SU-DHL-6 (cell line): Measurements from ENCODE around the gene PCBD1.

Experiments
- H2AFZ ChIP-seq: fragments of 200-600 bp; sonication (generic); 2 replicates; pipeline ENCODE4 v1.6.1; 2014; ENCODE audit warnings: low read depth, mild to moderate bottlenecking, moderate library complexity, mixed read lengths, antibody characterized with exemption, low read length; ENCODE audit not compliant: severe bottlenecking
- H3F3A ChIP-seq: fragments of 200-600 bp; shearing (Covaris generic); 2 replicates; pipeline ENCODE4 v1.6.0; 2016; ENCODE audit warnings: antibody characterized with exemption, mild to moderate bottlenecking; ENCODE audit not compliant: insufficient read depth
- H3K27ac ChIP-seq: fragments of 200-600 bp; sonication (generic); 2 replicates; pipeline ENCODE4 v1.5.1; 2016; ENCODE audit warnings: low read depth, mild to moderate bottlenecking, low read length, moderate library complexity, mixed read lengths
- H3K27me3 ChIP-seq: fragments of 200-600 bp; sonication (generic), shearing (Covaris generic); 2 replicates; pipeline ENCODE4 v1.6.0; 2014; ENCODE audit warnings: mild to moderate bottlenecking, low read length
- H3K36me3 ChIP-seq: fragments of 200-600 bp; sonication (generic); 2 replicates; pipeline ENCODE4 v1.6.1; 2014; ENCODE audit warnings: mild to moderate bottlenecking, low read length, mixed read lengths
- H3K4me2 ChIP-seq: fragments of 300-600, 200-600 bp; shearing (Covaris generic), sonication (generic); 2 replicates; pipeline ENCODE4 v1.6.0; 2014; ENCODE audit warnings: low read length, low read depth, mild to moderate bottlenecking; ENCODE audit not compliant: poor library complexity, severe bottlenecking
- H3K4me3 ChIP-seq: fragments of 200-600 bp; sonication (generic); 2 replicates; pipeline ENCODE4 v1.5.1; 2014; ENCODE audit warnings: antibody characterized with exemption, low read length, mild to moderate bottlenecking, mixed read lengths; ENCODE audit not compliant: insufficient read depth, poor library complexity, severe bottlenecking
- H3K79me2 ChIP-seq: fragments of 200-600 bp; sonication (generic); 2 replicates; pipeline ENCODE4 v1.6.1; 2014; ENCODE audit warnings: mild to moderate bottlenecking, low read length, moderate library complexity; ENCODE audit not compliant: insufficient read depth
- H3K9ac ChIP-seq: fragments of 200-600 bp; sonication (generic); 2 replicates; pipeline ENCODE4 v1.7.0; 2014; ENCODE audit warnings: mild to moderate bottlenecking, low read length
- H3K9me2 ChIP-seq: fragments of 200-600 bp; sonication (generic); replicated peaks from 2 replicates; pipeline ENCODE4 v1.6.1; 2014; ENCODE audit warnings: low read length; ENCODE audit not compliant: insufficient read depth
- H3K9me3 ChIP-seq: fragments of 200-600 bp; sonication (generic); 2 replicates; pipeline ENCODE4 v1.6.1; 2014; ENCODE audit warnings: low read length, mixed read lengths; ENCODE audit not compliant: insufficient read depth
- H4K20me1 ChIP-seq: fragments of 200-600 bp; sonication (generic); 2 replicates; pipeline ENCODE4 v1.6.1; 2014; ENCODE audit warnings: low read depth, mild to moderate bottlenecking, antibody characterized with exemption, low read length, moderate library complexity, mixed read lengths
- EZH2phosphoT487 ChIP-seq: fragments of 200-600 bp; sonication (generic), shearing (Covaris generic); conservative IDR thresholded peaks from 2 replicates; pipeline ENCODE4 v1.6.1; 2018; ENCODE audit warnings: mild to moderate bottlenecking, antibody characterized with exemption, low read length, moderate library complexity, mixed read lengths
- TF ChIP-seq, protein P1 (sequence below): fragments of 200-600 bp; sonication (generic); IDR thresholded peaks from one replicate; pipeline ENCODE4 v1.5.1; 2017; ENCODE audit warnings: antibody characterized with exemption, mild to moderate bottlenecking, low read length, moderate library complexity; ENCODE audit not compliant: insufficient read depth, poor library complexity, severe bottlenecking

Gene PCBD1

DNA sequence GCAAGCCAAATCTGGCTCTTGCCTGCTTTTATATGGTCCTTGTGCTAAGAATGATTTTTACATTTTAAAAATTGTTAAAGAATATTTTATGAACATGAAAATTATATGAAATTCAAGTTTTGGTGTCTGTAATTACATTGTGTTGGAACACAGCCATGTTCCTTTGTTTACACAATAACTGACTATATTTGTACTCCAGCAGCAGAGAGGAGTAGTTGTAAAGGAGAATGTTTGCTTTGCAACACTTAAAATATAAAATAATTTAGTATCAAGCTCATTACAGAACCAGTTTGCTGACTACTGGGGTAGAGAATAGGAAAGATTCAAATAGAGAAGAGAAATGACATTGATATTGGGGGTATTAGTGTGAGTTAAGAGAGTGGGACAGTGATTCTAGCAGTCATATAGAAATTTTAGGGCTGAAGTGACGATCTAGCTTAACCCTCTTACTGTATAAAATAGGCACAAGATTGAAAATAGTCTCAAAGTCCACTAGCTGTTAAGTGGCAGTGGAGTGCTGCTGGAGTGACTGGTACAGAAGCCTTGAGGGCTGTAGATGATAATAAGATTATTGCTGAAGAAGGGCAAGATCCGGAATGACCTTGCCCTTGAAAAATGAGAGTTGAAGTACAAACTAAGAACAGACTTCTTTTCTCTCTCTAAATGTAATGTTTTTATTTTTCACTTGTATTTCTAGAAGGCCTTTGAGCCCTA is 44.4 kb downstream of the PCBD1 start:
- H3K9me2 ChIP-seq = no peaks in the 10 kb centered on the region
- no peaks in the 10 kb centered on the region for H4K20me1 ChIP-seq
- no peak overlapping the region for H2AFZ ChIP-seq
- no peaks in the 10 kb centered on the region for H3K9me3 ChIP-seq
- H3K27me3 ChIP-seq = no peaks in the 10 kb centered on the region
- no peak overlapping the region for H3K9ac ChIP-seq
- no peak overlapping the region for H3K4me3 ChIP-seq
- no peak overlapping the region for H3K4me2 ChIP-seq
- no peaks in the 10 kb centered on the region for H3F3A ChIP-seq
- H3K36me3 ChIP-seq = peaks cover under 1% of the 10 kb centered on the region; the same call in 1 of the 2 replicates
- TF ChIP-seq EZH2phosphoT487 = no peak
- TF ChIP-seq, protein P1, sequence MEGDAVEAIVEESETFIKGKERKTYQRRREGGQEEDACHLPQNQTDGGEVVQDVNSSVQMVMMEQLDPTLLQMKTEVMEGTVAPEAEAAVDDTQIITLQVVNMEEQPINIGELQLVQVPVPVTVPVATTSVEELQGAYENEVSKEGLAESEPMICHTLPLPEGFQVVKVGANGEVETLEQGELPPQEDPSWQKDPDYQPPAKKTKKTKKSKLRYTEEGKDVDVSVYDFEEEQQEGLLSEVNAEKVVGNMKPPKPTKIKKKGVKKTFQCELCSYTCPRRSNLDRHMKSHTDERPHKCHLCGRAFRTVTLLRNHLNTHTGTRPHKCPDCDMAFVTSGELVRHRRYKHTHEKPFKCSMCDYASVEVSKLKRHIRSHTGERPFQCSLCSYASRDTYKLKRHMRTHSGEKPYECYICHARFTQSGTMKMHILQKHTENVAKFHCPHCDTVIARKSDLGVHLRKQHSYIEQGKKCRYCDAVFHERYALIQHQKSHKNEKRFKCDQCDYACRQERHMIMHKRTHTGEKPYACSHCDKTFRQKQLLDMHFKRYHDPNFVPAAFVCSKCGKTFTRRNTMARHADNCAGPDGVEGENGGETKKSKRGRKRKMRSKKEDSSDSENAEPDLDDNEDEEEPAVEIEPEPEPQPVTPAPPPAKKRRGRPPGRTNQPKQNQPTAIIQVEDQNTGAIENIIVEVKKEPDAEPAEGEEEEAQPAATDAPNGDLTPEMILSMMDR = no peak
- H3K27ac ChIP-seq = no peak overlapping the region
- no peaks in the 10 kb centered on the region for H3K79me2 ChIP-seq

DNA sequence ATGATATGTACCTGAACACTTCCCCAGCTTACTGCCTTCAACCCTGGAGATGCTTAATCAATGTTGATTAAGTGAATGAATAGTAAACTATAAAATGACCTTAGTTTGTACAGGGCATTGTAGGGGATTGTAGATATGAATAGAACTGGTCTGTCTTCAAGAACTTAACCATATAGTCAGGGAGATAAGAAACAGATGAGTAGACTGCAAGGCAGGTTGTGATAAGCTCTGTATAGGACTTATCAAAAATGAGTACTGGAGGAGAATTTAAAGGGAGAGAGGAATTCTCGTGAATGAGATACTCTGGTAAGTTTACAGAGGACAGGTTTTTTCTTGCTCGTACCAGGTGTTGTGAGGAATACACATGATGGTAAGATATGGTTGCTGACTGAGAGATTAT is 45.0 kb downstream of the PCBD1 start:
- H3K4me3 ChIP-seq = no peak overlapping the region
- H3K27me3 ChIP-seq = no peaks in the 10 kb centered on the region
- H4K20me1 ChIP-seq = no peaks in the 10 kb centered on the region
- no peak overlapping the region for H3K4me2 ChIP-seq
- no peaks in the 10 kb centered on the region for H3F3A ChIP-seq
- H3K9ac ChIP-seq = no peak overlapping the region
- peaks cover 3% of the 10 kb centered on the region; the same call in 1 of the 2 replicates for H3K36me3 ChIP-seq
- no peaks in the 10 kb centered on the region for H3K79me2 ChIP-seq
- TF ChIP-seq, protein P1 = no peak
- no peak for TF ChIP-seq EZH2phosphoT487
- no peak overlapping the region for H2AFZ ChIP-seq
- H3K9me3 ChIP-seq = no peaks in the 10 kb centered on the region
- no peak overlapping the region for H3K27ac ChIP-seq
- no peaks in the 10 kb centered on the region for H3K9me2 ChIP-seq

DNA sequence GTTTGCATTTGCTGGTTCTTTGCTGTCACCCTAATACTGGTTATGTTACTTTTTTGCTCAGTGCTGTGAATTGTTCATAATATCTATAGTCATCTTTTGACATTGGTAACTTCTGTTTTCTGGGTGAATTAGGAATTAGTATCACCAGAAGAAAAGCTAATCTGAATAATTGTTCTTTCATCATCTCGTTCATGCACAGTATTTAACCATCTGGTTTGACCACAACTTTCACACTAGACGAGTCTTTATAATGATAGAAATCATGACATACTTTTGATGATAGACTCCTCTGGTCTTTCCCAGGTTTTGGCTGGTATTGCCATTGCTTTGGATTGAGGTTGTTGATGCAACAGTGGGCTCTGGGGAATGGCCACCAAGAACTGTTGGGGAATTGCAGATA is 47.5 kb downstream of the PCBD1 start:
- TF ChIP-seq, protein P1 = no peak
- TF ChIP-seq EZH2phosphoT487 = no peak
- Histone ChIP-seq H3K79me2 (no peaks in the 10 kb centered on the region), H4K20me1 (no peaks in the 10 kb centered on the region)

More for the DNA sequence above, 47.5 kb downstream of the PCBD1 start:
- H3K9me2 ChIP-seq = no peaks in the 10 kb centered on the region
- no peak overlapping the region for H3K9ac ChIP-seq
- no peak overlapping the region for H3K27ac ChIP-seq
- peaks cover 5% of the 10 kb centered on the region; the same call in 1 of the 2 replicates for H3K9me3 ChIP-seq
- no peak overlapping the region for H2AFZ ChIP-seq
- peaks cover 7% of the 10 kb centered on the region for H3K36me3 ChIP-seq
- no peak overlapping the region for H3K4me3 ChIP-seq
- no peaks in the 10 kb centered on the region for H3F3A ChIP-seq
- H3K4me2 ChIP-seq = no peak overlapping the region
- H3K27me3 ChIP-seq = no peaks in the 10 kb centered on the region
